Tibial nerve (tissue), 4 donors: ENCODE results near the gene LRRC75A.

Experiments used
- CTCF ChIP-seq, 5 experiments: fragments of 200-600 bp in 3 of 5; fragments of 450-650 bp in 2 of 5; sonication (generic) in 3 of 5; IDR thresholded peaks; one replicate each; pipeline ENCODE4 v1.5.1; 2016 to 2019; ENCODE audit warnings: antibody characterized with exemption in 5 of 5, mild to moderate bottlenecking in 3 of 5, moderate library complexity in 2 of 5
- EP300 ChIP-seq, 2 donors: sonication (generic); formaldehyde crosslinking; IDR thresholded peaks; one replicate each; pipeline ENCODE4 v1.6.1; 2017; ENCODE audit warnings: antibody characterized with exemption in 2 of 2, mild to moderate bottlenecking in 1 of 2
- POLR2A ChIP-seq, 2 donors: fragments of 450-650 bp; IDR thresholded peaks; one replicate each; pipeline ENCODE4 v1.6.1; 2017; ENCODE audit warnings: antibody characterized with exemption in 2 of 2, mild to moderate bottlenecking in 2 of 2, moderate library complexity in 2 of 2

GRCh38 chr17:16464303-16465051 lies 27.5 kb downstream of the LRRC75A start:
- TF ChIP-seq CTCF (IDR thresholded peaks at IDR 0.05) (no peak), POLR2A (IDR thresholded peaks at IDR 0.05) (no peak), EP300 (IDR thresholded peaks at IDR 0.05) (no peak)
